ELF-1 (cell line): ENCODE data around the gene NFAM1.

Source experiments
- DNase-seq: peaks from one replicate; pipeline ENCODE4 v3.0.0-alpha.2; 2016; ENCODE audit warnings: low read depth, low spot score

NFAM1 gene

GRCh38 chr22:42383851-42384417 lies 48.3 kb downstream of the NFAM1 start:
- no peak for DNase-seq

- DNase-seq, result no peak
Observed at GRCh38 chr22:42383287-42383686, 48.9 kb downstream of the NFAM1 start.

GRCh38 chr22:42380769-42381551 lies 51.2 kb downstream of the NFAM1 start:
- DNase-seq, result peak; percentile 34

- no peak for DNase-seq
Observed at GRCh38 chr22:42379966-42380537, 52.2 kb downstream of the NFAM1 start.

- DNase-seq, result peak; percentile 94
Observed at GRCh38 chr22:42376711-42377554, 55.3 kb downstream of the NFAM1 start.

GRCh38 chr22:42375982-42376381 lies 56.2 kb downstream of the NFAM1 start:
- DNase-seq, result no peak

GRCh38 chr22:42372976-42373375 lies 59.2 kb downstream of the NFAM1 start:
- DNase-seq, result no peak

GRCh38 chr22:42371501-42371900 lies 60.7 kb downstream of the NFAM1 start:
- no peak for DNase-seq

- DNase-seq, result no peak
Observed at GRCh38 chr22:42371099-42371498, 61.1 kb downstream of the NFAM1 start.

- DNase-seq, result peak; percentile 93
Observed at GRCh38 chr22:42369250-42370041, 62.8 kb downstream of the NFAM1 start.

GRCh38 chr22:42368379-42369249 lies 63.6 kb downstream of the NFAM1 start:
- DNase-seq, result peak; percentile 54

- no peak for DNase-seq
Observed at GRCh38 chr22:42367980-42368378, 64.2 kb downstream of the NFAM1 start.

- no peak for DNase-seq
Observed at GRCh38 chr22:42366806-42367581, 65.2 kb downstream of the NFAM1 start.

GRCh38 chr22:42365942-42366695 lies 66.1 kb downstream of the NFAM1 start:
- DNase-seq, result no peak

GRCh38 chr22:42365111-42365865 lies 66.9 kb downstream of the NFAM1 start:
- peak; percentile 94 for DNase-seq

- peak; percentile 49 for DNase-seq
Observed at GRCh38 chr22:42364604-42365110, 67.5 kb downstream of the NFAM1 start.

- peak; percentile 75 for DNase-seq
Observed at GRCh38 chr22:42363892-42364291, 68.3 kb downstream of the NFAM1 start.

- no peak for DNase-seq
Observed at GRCh38 chr22:42361523-42361922, 70.7 kb downstream of the NFAM1 start.
